Muscle layer of colon (tissue), 2 donors: Measurements from ENCODE around the gene AKT3.

Experiments
- H3K27ac ChIP-seq: one replicate; pipeline ENCODE4 v1.7.0; 2013; ENCODE audit warnings: low read depth, mild to moderate bottlenecking, low read length, moderate library complexity
- H3K27me3 ChIP-seq, 2 donors: one replicate each; pipeline ENCODE4 v1.7.0; 2013; ENCODE audit warnings: low read length in 2 of 2, mild to moderate bottlenecking in 2 of 2; ENCODE audit not compliant: insufficient read depth in 2 of 2, control insufficient read depth in 1 of 2
- H3K36me3 ChIP-seq: one replicate; pipeline ENCODE4 v1.7.0; 2013; ENCODE audit warnings: mild to moderate bottlenecking, low read length; ENCODE audit not compliant: insufficient read depth
- H3K4me1 ChIP-seq: one replicate; pipeline ENCODE4 v1.7.0; 2013; ENCODE audit warnings: mild to moderate bottlenecking, low read length; ENCODE audit not compliant: insufficient read depth
- H3K4me3 ChIP-seq, 2 donors: one replicate each; pipeline ENCODE4 v1.7.0; 2013; ENCODE audit warnings: low read length in 2 of 2, low read depth in 1 of 2, mild to moderate bottlenecking in 1 of 2, moderate library complexity in 1 of 2
- H3K9ac ChIP-seq: one replicate; pipeline ENCODE4 v1.7.0; 2013; ENCODE audit warnings: low read length
- H3K9me3 ChIP-seq: one replicate; pipeline ENCODE4 v1.7.0; 2013; ENCODE audit warnings: mild to moderate bottlenecking, low read length
- donor health status: abdominal sarcoma.
- donor health status: Adenocarcinoma of cecum.

The AKT3 gene

GRCh38 chr1:243639027-243639658, 210.9 kb downstream of the AKT3 start:
- no peaks in the 10 kb centered on the region for H3K9me3 ChIP-seq
- H3K27me3 ChIP-seq, result no peaks in the 10 kb centered on the region
- H3K9ac ChIP-seq, result no peak overlapping the region
- H3K4me3 ChIP-seq, result no peak overlapping the region
- H3K27ac ChIP-seq, result no peak overlapping the region
- H3K4me1 ChIP-seq, result no peaks in the 10 kb centered on the region
- peaks cover 11% of the 10 kb centered on the region for H3K36me3 ChIP-seq

GRCh38 chr1:243638186-243638585, 211.9 kb downstream of the AKT3 start:
- H3K9ac ChIP-seq, result no peak overlapping the region
- H3K4me1 ChIP-seq, result no peaks in the 10 kb centered on the region
- no peaks in the 10 kb centered on the region for H3K27me3 ChIP-seq
- no peaks in the 10 kb centered on the region for H3K9me3 ChIP-seq
- no peak overlapping the region for H3K27ac ChIP-seq
- peaks cover 11% of the 10 kb centered on the region for H3K36me3 ChIP-seq
- no peak overlapping the region for H3K4me3 ChIP-seq

GRCh38 chr1:243628476-243628907, 221.6 kb downstream of the AKT3 start:
- Histone ChIP-seq H3K27ac (no peak overlapping the region), H3K27me3 (no peaks in the 10 kb centered on the region), H3K4me3 (no peak overlapping the region), H3K4me1 (peaks cover 4% of the 10 kb centered on the region), H3K9me3 (no peaks in the 10 kb centered on the region), H3K9ac (no peak overlapping the region), H3K36me3 (peaks cover 9% of the 10 kb centered on the region)

- Histone ChIP-seq H3K9me3 (no peaks in the 10 kb centered on the region), H3K9ac (no peak overlapping the region), H3K36me3 (peaks cover 11% of the 10 kb centered on the region), H3K27me3 (no peaks in the 10 kb centered on the region), H3K4me3 (no peak overlapping the region), H3K4me1 (peaks cover 4% of the 10 kb centered on the region), H3K27ac (no peak overlapping the region)
Observed at GRCh38 chr1:243623841-243624240, 226.2 kb downstream of the AKT3 start.

- H3K27me3 ChIP-seq, result no peaks in the 10 kb centered on the region
- no peak overlapping the region for H3K4me3 ChIP-seq
- no peaks in the 10 kb centered on the region for H3K9me3 ChIP-seq
- H3K27ac ChIP-seq, result no peak overlapping the region
- no peak overlapping the region for H3K9ac ChIP-seq
- H3K4me1 ChIP-seq, result no peaks in the 10 kb centered on the region
- H3K36me3 ChIP-seq, result peaks cover 11% of the 10 kb centered on the region
Observed at GRCh38 chr1:243621973-243622372, 228.1 kb downstream of the AKT3 start.

GRCh38 chr1:243620096-243620495, 229.9 kb downstream of the AKT3 start:
- H3K9ac ChIP-seq, result no peak overlapping the region
- H3K27ac ChIP-seq, result no peak overlapping the region
- no peaks in the 10 kb centered on the region for H3K9me3 ChIP-seq
- peaks cover 11% of the 10 kb centered on the region for H3K36me3 ChIP-seq
- H3K27me3 ChIP-seq, result no peaks in the 10 kb centered on the region
- H3K4me3 ChIP-seq, result no peak overlapping the region
- no peaks in the 10 kb centered on the region for H3K4me1 ChIP-seq

- Histone ChIP-seq H3K4me3 (no peak overlapping the region), H3K36me3 (peaks cover 11% of the 10 kb centered on the region), H3K9ac (no peak overlapping the region), H3K27ac (no peak overlapping the region), H3K9me3 (no peaks in the 10 kb centered on the region), H3K4me1 (no peaks in the 10 kb centered on the region), H3K27me3 (no peaks in the 10 kb centered on the region)
Observed at GRCh38 chr1:243609698-243610097, 240.3 kb downstream of the AKT3 start.

GRCh38 chr1:243605604-243606003, 244.4 kb downstream of the AKT3 start:
- Histone ChIP-seq H3K27me3 (no peaks in the 10 kb centered on the region), H3K36me3 (peaks cover 6% of the 10 kb centered on the region), H3K9ac (no peak overlapping the region), H3K4me1 (no peaks in the 10 kb centered on the region), H3K9me3 (peaks cover 4% of the 10 kb centered on the region), H3K4me3 (no peak overlapping the region), H3K27ac (no peak overlapping the region)

GRCh38 chr1:243601720-243602119, 248.3 kb downstream of the AKT3 start:
- no peaks in the 10 kb centered on the region for H3K27me3 ChIP-seq
- H3K4me3 ChIP-seq, result no peak overlapping the region
- H3K9ac ChIP-seq, result no peak overlapping the region
- H3K4me1 ChIP-seq, result no peaks in the 10 kb centered on the region
- H3K36me3 ChIP-seq, result no peaks in the 10 kb centered on the region
- H3K27ac ChIP-seq, result no peak overlapping the region
- peaks cover 4% of the 10 kb centered on the region for H3K9me3 ChIP-seq

- no peak overlapping the region for H3K9ac ChIP-seq
- H3K27me3 ChIP-seq, result no peaks in the 10 kb centered on the region
- no peak overlapping the region for H3K4me3 ChIP-seq
- H3K36me3 ChIP-seq, result no peaks in the 10 kb centered on the region
- no peaks in the 10 kb centered on the region for H3K4me1 ChIP-seq
- H3K27ac ChIP-seq, result no peak overlapping the region
- H3K9me3 ChIP-seq, result peaks cover 4% of the 10 kb centered on the region
Observed at GRCh38 chr1:243598433-243598832, 251.6 kb downstream of the AKT3 start.

- Histone ChIP-seq H3K9me3 (peaks cover 4% of the 10 kb centered on the region), H3K9ac (no peak overlapping the region), H3K27me3 (no peaks in the 10 kb centered on the region), H3K27ac (no peak overlapping the region), H3K4me3 (no peak overlapping the region), H3K36me3 (no peaks in the 10 kb centered on the region), H3K4me1 (no peaks in the 10 kb centered on the region)
Observed at GRCh38 chr1:243597383-243597782, 252.7 kb downstream of the AKT3 start.

GRCh38 chr1:243596431-243597062, 253.5 kb downstream of the AKT3 start:
- Histone ChIP-seq H3K9me3 (no peaks in the 10 kb centered on the region), H3K27ac (no peak overlapping the region), H3K4me1 (no peaks in the 10 kb centered on the region), H3K27me3 (no peaks in the 10 kb centered on the region), H3K4me3 (no peak overlapping the region), H3K36me3 (no peaks in the 10 kb centered on the region), H3K9ac (no peak overlapping the region)
